Coronary artery (tissue), 2 donors: ENCODE data around the gene PTPA.
A peak's percentile ranks its signal among the peaks of the same experiment; 100 is the strongest.
"Not testable (repeated sequence)": the region's sequence is repeated elsewhere in the genome, so short reads cannot be mapped to it uniquely, and the experiment has no call there.

Experiments
- DNase-seq: peaks from one replicate; pipeline ENCODE4 v3.0.0-alpha.2; 2017; ENCODE audit warnings: low spot score
- H3K27ac ChIP-seq, 2 donors: fragments of 200-600 bp; sonication (generic); one replicate each; pipeline ENCODE4 v1.5.1; 2016 to 2019
- H3K4me3 ChIP-seq: fragments of 200-600 bp; sonication (generic); 2 replicates; pipeline ENCODE4 v1.5.1; 2016; ENCODE audit warnings: mild to moderate bottlenecking, moderate library complexity
- CTCF ChIP-seq: fragments of 200-600 bp; sonication (generic); IDR thresholded peaks from one replicate; pipeline ENCODE4 v1.5.1; 2019; ENCODE audit warnings: antibody characterized with exemption

The PTPA gene

GRCh38 chr9:129194221-129194620 is 83.0 kb downstream of the PTPA start:
- DNase-seq, result no peak
- Histone ChIP-seq H3K27ac (no peak overlapping the region), H3K4me3 (no peak overlapping the region)
- no peak for TF ChIP-seq CTCF

- DNase-seq, result no peak
- Histone ChIP-seq H3K4me3 (no peak overlapping the region), H3K27ac (no peak overlapping the region)
- no peak for TF ChIP-seq CTCF
Measured at GRCh38 chr9:129195606-129196005, 84.4 kb downstream of the PTPA start.

GRCh38 chr9:129197045-129197444 is 85.8 kb downstream of the PTPA start:
- DNase-seq, H3K4me3 ChIP-seq: not testable (repeated sequence)

GRCh38 chr9:129197978-129198318 is 86.7 kb downstream of the PTPA start:
- peak overlapping the region; percentile 40 for H3K4me3 ChIP-seq
- TF ChIP-seq CTCF, result no peak
- no peak for DNase-seq
- peak overlapping the region; percentile 46 to 77 for H3K27ac ChIP-seq

More at GRCh38 chr9:129197045-129197444, 85.8 kb downstream of the PTPA start:
- not testable (repeated sequence) for H3K27ac ChIP-seq
